Thymus (tissue), 14 donors: ENCODE measurements around the gene SNX9. TPM values are rescaled to one million over a fixed set of nuclear protein-coding genes. Genes with fewer than 3 reads are reported as not detected.
A peak's percentile ranks its signal among the peaks of the same experiment; 100 is the strongest.

ENCODE experiments used
- DNase-seq, 9 donors: peaks; one replicate each; pipeline ENCODE4 v3.0.0-alpha.2; 2013; ENCODE audit warnings: low spot score in 9 of 9, low read depth in 6 of 9, missing footprints in 1 of 9
- H3K27ac ChIP-seq, 2 donors: one replicate each; pipeline ENCODE4 v1.5.1; 2013; ENCODE audit warnings: control low read depth in 1 of 2, low read depth in 1 of 2, low read length in 1 of 2, mild to moderate bottlenecking in 1 of 2, moderate library complexity in 1 of 2
- H3K27me3 ChIP-seq, 2 donors: one replicate each; pipeline ENCODE4 v1.5.1; 2013; ENCODE audit warnings: low read length in 1 of 2; ENCODE audit not compliant: control insufficient read depth in 2 of 2, insufficient read depth in 1 of 2
- H3K36me3 ChIP-seq, 2 donors: one replicate each; pipeline ENCODE4 v1.5.1; 2013; ENCODE audit warnings: low read length in 1 of 2, mild to moderate bottlenecking in 1 of 2, moderate library complexity in 1 of 2; ENCODE audit not compliant: control insufficient read depth in 2 of 2, insufficient read depth in 2 of 2
- H3K4me1 ChIP-seq, 2 donors: one replicate each; pipeline ENCODE4 v1.5.1; 2013; ENCODE audit warnings: low read length in 2 of 2; ENCODE audit not compliant: control insufficient read depth in 2 of 2, insufficient read depth in 2 of 2
- H3K4me3 ChIP-seq, 2 donors: one replicate each; pipeline ENCODE4 v1.5.1; 2013; ENCODE audit warnings: low read length in 2 of 2, control low read depth in 1 of 2, mild to moderate bottlenecking in 1 of 2
- H3K9me3 ChIP-seq, 2 donors: one replicate each; pipeline ENCODE4 v1.5.1; 2013; ENCODE audit warnings: low read length in 1 of 2, mild to moderate bottlenecking in 1 of 2; ENCODE audit not compliant: control insufficient read depth in 2 of 2, insufficient read depth in 1 of 2
- WGBS: extraction: QIAGEN DNeasy Blood & Tissue Kit; methylation state at CpG from one replicate; pipeline ENCODE4 v1.1.7; 2013; 5-methylcytosine and 5-hydroxymethylcytosine counted together
- long read RNA-seq, 10 donors: transcript quantifications; one replicate each; lab custom pipeline, GENCODE V29; 2026
- polyA plus RNA-seq: library from polyadenylated mRNA; stranded (reverse); fragments of 200-250 nt; gene quantifications from one replicate; pipeline ENCODE4 v1.2.3, GENCODE V29; 2013
- total RNA-seq: library from RNA; stranded (reverse); fragments of 120-200 nt; gene quantifications from one replicate; pipeline ENCODE4 v1.2.4, GENCODE V29; 2013
- donor health status: healthy.

SNX9 gene
- total RNA-seq (11.0 TPM), polyA plus RNA-seq (37.3 TPM)
- long read RNA-seq, donor 1 = 0 reads
- long read RNA-seq, donor 2 = 0 reads
- long read RNA-seq, donor 3, full-length matches to known transcripts = 8 of 8 reads
- long read RNA-seq, donor 3, partial matches to known transcripts = 0 of 8 reads
- long read RNA-seq, donor 3, other reads (novel, unspliced or antisense) = 0 of 8 reads
- long read RNA-seq, donor 4, full-length matches to known transcripts = 2 of 2 reads
- long read RNA-seq, donor 4, partial matches to known transcripts = 0 of 2 reads
- long read RNA-seq, donor 4, other reads (novel, unspliced or antisense) = 0 of 2 reads
- long read RNA-seq, donor 5, full-length matches to known transcripts = 10 of 10 reads
- long read RNA-seq, donor 5, partial matches to known transcripts = 0 of 10 reads
- long read RNA-seq, donor 5, other reads (novel, unspliced or antisense) = 0 of 10 reads
- long read RNA-seq, donor 6, full-length matches to known transcripts = 4 of 4 reads
- long read RNA-seq, donor 6, partial matches to known transcripts = 0 of 4 reads
- long read RNA-seq, donor 6, other reads (novel, unspliced or antisense) = 0 of 4 reads
- long read RNA-seq, donor 7, full-length matches to known transcripts = 1 of 1 reads
- long read RNA-seq, donor 7, partial matches to known transcripts = 0 of 1 reads
- long read RNA-seq, donor 7, other reads (novel, unspliced or antisense) = 0 of 1 reads
- long read RNA-seq, donor 8, full-length matches to known transcripts = 2 of 2 reads
- long read RNA-seq, donor 8, partial matches to known transcripts = 0 of 2 reads
- long read RNA-seq, donor 8, other reads (novel, unspliced or antisense) = 0 of 2 reads
- long read RNA-seq, donor 9, full-length matches to known transcripts = 3 of 3 reads
- long read RNA-seq, donor 9, partial matches to known transcripts = 0 of 3 reads
- long read RNA-seq, donor 9, other reads (novel, unspliced or antisense) = 0 of 3 reads
- long read RNA-seq, donor 10, full-length matches to known transcripts = 2 of 2 reads
- long read RNA-seq, donor 10, partial matches to known transcripts = 0 of 2 reads
- long read RNA-seq, donor 10, other reads (novel, unspliced or antisense) = 0 of 2 reads

- Histone ChIP-seq H3K4me3 (peak within 1 kb of the TSS; percentile 50 to 85), H3K36me3 (no peaks in the 10 kb centered on the region), H3K27ac (peak within 1 kb of the TSS; percentile 63 to 96), H3K4me1 (peaks cover 0 to 7% of the 10 kb centered on the region in 2 donors), H3K9me3 (peaks cover 0 to 6% of the 10 kb centered on the region in 2 donors), H3K27me3 (peaks cover 38 to 46% of the 10 kb centered on the region in 2 donors)
- WGBS = 2% methylated on average over 92 of the region's 92 CpGs
- peak in 3 of 9 donors; percentile 29 to 63 (median 40) for DNase-seq
These were observed at the start of gene SNX9 for GRCh38 chr6:157823001-157823527. TSS of gene SNX9 (plus strand) at chr6:157823246. CDS start at chr6:157823435, 189 bp downstream.

- no peak overlapping the region for H3K4me3 ChIP-seq
- H3K27ac ChIP-seq = no peak overlapping the region
- H3K4me1 ChIP-seq = peaks cover 1 to 15% of the 10 kb centered on the region in 2 donors
- H3K9me3 ChIP-seq = peaks cover 0 to 9% of the 10 kb centered on the region in 2 donors
- 88% methylated on average over 10 of the region's 10 CpGs for WGBS
- DNase-seq = no peak
- no peaks in the 10 kb centered on the region for H3K36me3 ChIP-seq
- no peaks in the 10 kb centered on the region for H3K27me3 ChIP-seq
These were observed 49.7 kb upstream of the SNX9 start for GRCh38 chr6:157773248-157773773.

DNA sequence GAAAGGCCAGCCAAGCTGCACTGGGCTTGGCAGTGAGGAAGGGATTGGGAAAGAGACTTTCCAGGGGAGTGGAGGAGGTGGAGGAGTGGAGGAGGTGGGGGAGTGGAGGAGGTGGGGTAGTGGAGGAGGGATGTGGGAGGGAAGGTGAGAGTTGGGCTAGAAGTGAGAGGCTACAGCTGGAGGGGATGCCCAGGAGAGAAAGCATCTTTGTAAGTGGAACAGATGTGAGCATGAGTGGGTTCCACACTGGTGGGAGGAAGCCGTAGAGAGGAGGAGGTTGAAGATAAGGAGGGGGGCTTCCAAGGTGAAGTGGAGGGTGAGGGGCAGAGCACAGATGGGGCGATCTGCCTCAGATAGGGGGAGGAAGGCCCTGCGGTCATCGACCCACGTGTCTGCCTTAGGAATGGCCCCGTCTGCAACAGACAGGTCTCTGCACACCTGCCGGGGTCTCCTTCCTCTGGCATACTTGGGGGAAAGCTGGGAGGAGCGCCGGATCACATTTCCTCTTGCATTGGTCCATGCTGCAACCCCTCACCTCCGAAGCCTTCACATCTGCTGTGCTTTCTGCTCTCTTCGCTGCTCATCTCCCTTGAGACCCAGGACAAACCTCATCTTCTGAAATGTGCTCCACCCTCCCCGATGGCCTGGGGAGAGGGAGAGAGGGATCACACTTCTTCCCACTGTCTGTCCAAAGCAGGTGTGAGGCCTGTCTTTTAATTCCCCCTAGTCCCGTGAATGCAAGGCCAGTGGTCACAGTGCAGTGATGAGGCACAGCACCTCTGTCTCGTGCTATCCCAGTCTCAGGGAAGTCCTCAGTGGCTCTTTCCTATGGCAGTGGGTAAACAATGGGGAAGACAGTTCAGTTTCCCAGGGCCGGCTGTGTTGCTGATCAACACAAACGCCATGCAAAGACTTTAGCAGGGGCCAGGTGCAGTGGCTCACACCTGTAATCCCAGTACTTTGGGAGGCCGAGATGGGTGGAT lies 48.6 kb upstream of the SNX9 start:
- H3K9me3 ChIP-seq = peaks cover 0 to 9% of the 10 kb centered on the region in 2 donors
- H3K27me3 ChIP-seq = no peaks in the 10 kb centered on the region
- WGBS = 82% methylated on average over 17 of the region's 17 CpGs
- no peak overlapping the region for H3K4me3 ChIP-seq
- H3K27ac ChIP-seq = no peak overlapping the region
- DNase-seq = peak in 2 of 9 donors; percentile 30 to 42
- no peaks in the 10 kb centered on the region for H3K36me3 ChIP-seq
- H3K4me1 ChIP-seq = peaks cover 0 to 4% of the 10 kb centered on the region in 2 donors

DNA sequence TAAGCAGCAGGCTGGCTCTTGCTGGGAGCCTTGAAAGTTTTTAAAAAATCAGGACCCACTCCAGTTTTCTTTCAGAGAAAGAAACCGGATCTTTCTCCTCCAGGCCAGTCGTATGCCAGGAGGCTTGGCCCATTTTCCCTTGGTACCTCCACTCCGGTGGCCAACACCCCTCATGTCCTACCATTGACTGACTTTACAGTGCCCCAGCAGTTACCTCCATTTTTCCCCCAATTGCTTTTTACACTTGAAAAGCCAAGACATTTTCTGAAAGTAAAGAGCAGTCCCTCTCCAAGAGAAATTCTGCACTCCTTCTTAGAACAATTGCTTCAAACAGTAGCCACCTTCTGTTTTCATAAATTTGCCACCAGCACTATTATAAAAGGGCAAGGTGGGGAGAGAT lies 47.7 kb upstream of the SNX9 start:
- Histone ChIP-seq H3K27me3 (no peaks in the 10 kb centered on the region), H3K4me3 (no peak overlapping the region), H3K9me3 (peaks cover 0 to 6% of the 10 kb centered on the region in 2 donors), H3K36me3 (no peaks in the 10 kb centered on the region), H3K4me1 (no peaks in the 10 kb centered on the region), H3K27ac (no peak overlapping the region)
- WGBS = 96% methylated on average over 3 of the region's 3 CpGs
- DNase-seq = no peak

GRCh38 chr6:157777344-157777743 lies 45.7 kb upstream of the SNX9 start:
- Histone ChIP-seq H3K4me1 (no peaks in the 10 kb centered on the region), H3K36me3 (no peaks in the 10 kb centered on the region), H3K4me3 (no peak overlapping the region), H3K9me3 (peaks cover 0 to 6% of the 10 kb centered on the region in 2 donors), H3K27ac (no peak overlapping the region), H3K27me3 (no peaks in the 10 kb centered on the region)
- 97% methylated on average over 4 of the region's 4 CpGs for WGBS
- no peak for DNase-seq

- 94% methylated on average over 4 of the region's 4 CpGs for WGBS
- no peaks in the 10 kb centered on the region for H3K4me1 ChIP-seq
- H3K9me3 ChIP-seq = peaks cover 0 to 6% of the 10 kb centered on the region in 2 donors
- no peak for DNase-seq
- no peaks in the 10 kb centered on the region for H3K27me3 ChIP-seq
- H3K36me3 ChIP-seq = no peaks in the 10 kb centered on the region
- H3K4me3 ChIP-seq = no peak overlapping the region
- no peak overlapping the region for H3K27ac ChIP-seq
These were observed 44.3 kb upstream of the SNX9 start for GRCh38 chr6:157778719-157779118.

GRCh38 chr6:157779705-157780604 lies 43.1 kb upstream of the SNX9 start:
- no peaks in the 10 kb centered on the region for H3K27me3 ChIP-seq
- no peak overlapping the region for H3K27ac ChIP-seq
- WGBS = 96% methylated on average over 9 of the region's 9 CpGs
- H3K4me3 ChIP-seq = no peak overlapping the region
- H3K4me1 ChIP-seq = no peaks in the 10 kb centered on the region
- H3K36me3 ChIP-seq = no peaks in the 10 kb centered on the region
- DNase-seq = no peak
- H3K9me3 ChIP-seq = no peaks in the 10 kb centered on the region
